ENCODE data around the gene GRIK4.

The GRIK4 gene

GRCh38 chr11:120893440-120894201 is 382.1 kb downstream of the GRIK4 start:
- H3F3A ChIP-seq (ENCODE audit: insufficient read depth, low read length) = no peaks in the 10 kb centered on the region
- TF ChIP-seq EZH2 (IDR thresholded peaks at IDR 0.05; ENCODE audit: borderline replicate concordance, low read length) = no peak
- TF ChIP-seq CTCF (IDR thresholded peaks at IDR 0.05; ENCODE audit: low read length) = no peak
- H3K79me2 ChIP-seq (ENCODE audit: insufficient read depth, low read length) = no peaks in the 10 kb centered on the region
- H3K4me1 ChIP-seq (ENCODE audit: insufficient read depth, low read length, severe bottlenecking) = no peaks in the 10 kb centered on the region
- H2AFZ ChIP-seq (ENCODE audit: low read length) = no peak overlapping the region
- H3K27me3 ChIP-seq (ENCODE audit: insufficient read depth, low read length) = 0 out of 2 replicates have a peak, but pooled peaks cover 4% of the 10 kb centered on the region
- no peak overlapping the region for H3K4me3 ChIP-seq (ENCODE audit: low read depth, low read length, poor library complexity, severe bottlenecking)
- H3K9me2 ChIP-seq (ENCODE audit: low read depth, low read length) = no peaks in the 10 kb centered on the region
- H4K20me1 ChIP-seq (ENCODE audit: insufficient read depth, low read length) = no peaks in the 10 kb centered on the region
- no peaks in the 10 kb centered on the region for H3K36me3 ChIP-seq (ENCODE audit: insufficient read depth, low read length)
- no peak overlapping the region for H3K9ac ChIP-seq (ENCODE audit: low read length)
- no peaks in the 10 kb centered on the region for H3K9me3 ChIP-seq (ENCODE audit: low read length)
- no peak overlapping the region for H3K4me2 ChIP-seq (ENCODE audit: low read length)
- H3K27ac ChIP-seq (ENCODE audit: low read depth, low read length, poor library complexity, severe bottlenecking) = no peak overlapping the region

- Histone ChIP-seq H3K4me1 (ENCODE audit: insufficient read depth, low read length, severe bottlenecking) (no peaks in the 10 kb centered on the region), H3K79me2 (ENCODE audit: insufficient read depth, low read length) (no peaks in the 10 kb centered on the region), H3K27me3 (ENCODE audit: insufficient read depth, low read length) (0 out of 2 replicates have a peak, but pooled peaks cover 4% of the 10 kb centered on the region), H3K27ac (ENCODE audit: low read depth, low read length, poor library complexity, severe bottlenecking) (no peak overlapping the region), H3K9ac (ENCODE audit: low read length) (no peak overlapping the region), H3K4me3 (ENCODE audit: low read depth, low read length, poor library complexity, severe bottlenecking) (no peak overlapping the region), H2AFZ (ENCODE audit: low read length) (no peak overlapping the region), H3F3A (ENCODE audit: insufficient read depth, low read length) (no peaks in the 10 kb centered on the region), H4K20me1 (ENCODE audit: insufficient read depth, low read length) (no peaks in the 10 kb centered on the region), H3K36me3 (ENCODE audit: insufficient read depth, low read length) (no peaks in the 10 kb centered on the region), H3K4me2 (ENCODE audit: low read length) (no peak overlapping the region), H3K9me2 (ENCODE audit: low read depth, low read length) (no peaks in the 10 kb centered on the region), H3K9me3 (ENCODE audit: low read length) (no peaks in the 10 kb centered on the region)
- no peak for TF ChIP-seq CTCF (IDR thresholded peaks at IDR 0.05; ENCODE audit: low read length)
- no peak for TF ChIP-seq EZH2 (IDR thresholded peaks at IDR 0.05; ENCODE audit: borderline replicate concordance, low read length)
These were observed 382.8 kb downstream of the GRIK4 start for GRCh38 chr11:120894202-120894985.

- no peak for TF ChIP-seq CTCF (IDR thresholded peaks at IDR 0.05; ENCODE audit: low read length)
- TF ChIP-seq EZH2 (IDR thresholded peaks at IDR 0.05; ENCODE audit: borderline replicate concordance, low read length) = no peak
- Histone ChIP-seq H3K79me2 (ENCODE audit: insufficient read depth, low read length) (no peaks in the 10 kb centered on the region), H3K27ac (ENCODE audit: low read depth, low read length, poor library complexity, severe bottlenecking) (no peak overlapping the region), H3K36me3 (ENCODE audit: insufficient read depth, low read length) (no peaks in the 10 kb centered on the region), H2AFZ (ENCODE audit: low read length) (no peak overlapping the region), H3K27me3 (ENCODE audit: insufficient read depth, low read length) (no peaks in the 10 kb centered on the region), H3K4me1 (ENCODE audit: insufficient read depth, low read length, severe bottlenecking) (no peaks in the 10 kb centered on the region), H3K9me2 (ENCODE audit: low read depth, low read length) (no peaks in the 10 kb centered on the region), H4K20me1 (ENCODE audit: insufficient read depth, low read length) (no peaks in the 10 kb centered on the region), H3K4me3 (ENCODE audit: low read depth, low read length, poor library complexity, severe bottlenecking) (no peak overlapping the region), H3K9me3 (ENCODE audit: low read length) (no peaks in the 10 kb centered on the region), H3K4me2 (ENCODE audit: low read length) (no peak overlapping the region), H3K9ac (ENCODE audit: low read length) (no peak overlapping the region), H3F3A (ENCODE audit: insufficient read depth, low read length) (no peaks in the 10 kb centered on the region)
These were observed 385.1 kb downstream of the GRIK4 start for GRCh38 chr11:120896687-120897086.

Data from OCI-LY1 (cell line).